Fibroblast of lung (primary cell): Measurements from ENCODE around the gene MSH3. TPM values are rescaled to one million over a fixed set of nuclear protein-coding genes. Genes with fewer than 3 reads are reported as not detected.

Experiments used
- DNase-seq, 2 donors: peaks; one replicate each; pipeline versions ENCODE4 v3.0.0 to v3.0.0-alpha.2; 2010; ENCODE audit warnings: low read depth in 2 of 2
- H2AFZ ChIP-seq: 2 replicates; pipeline ENCODE4 v1.5.1; 2012; ENCODE audit warnings: low read length, control low read depth, inconsistent platforms
- H3K27ac ChIP-seq: 2 replicates; pipeline ENCODE4 v1.5.1; 2011; ENCODE audit warnings: low read length, control low read depth; ENCODE audit not compliant: insufficient read depth
- H3K27me3 ChIP-seq: 2 replicates; pipeline ENCODE4 v1.5.1; 2011; ENCODE audit warnings: mild to moderate bottlenecking, low read length; ENCODE audit not compliant: control insufficient read depth, insufficient read depth
- H3K36me3 ChIP-seq: 2 replicates; pipeline ENCODE4 v1.5.1; 2011; ENCODE audit warnings: low read length; ENCODE audit not compliant: control insufficient read depth, insufficient read depth
- H3K4me1 ChIP-seq: 2 replicates; pipeline ENCODE4 v1.5.1; 2011; ENCODE audit warnings: low read length; ENCODE audit not compliant: control insufficient read depth, insufficient read depth; ENCODE audit errors: extremely low read depth
- H3K4me2 ChIP-seq: 2 replicates; pipeline ENCODE4 v1.5.1; 2011; ENCODE audit warnings: low read length, control low read depth; ENCODE audit not compliant: insufficient read depth; ENCODE audit errors: extremely low read depth
- H3K4me3 ChIP-seq, 4 experiments: fragments of 200-600 bp in 1 of 4; sonication (generic) in 1 of 4; replicated peaks in 1 of 4; 2 replicates each; pipeline ENCODE4 v1.5.1; 2011 to 2016; ENCODE audit warnings: low read length in 4 of 4, low read depth in 3 of 4, mild to moderate bottlenecking in 3 of 4, control low read depth in 2 of 4, inconsistent platforms in 1 of 4, mixed read lengths in 1 of 4; ENCODE audit not compliant: insufficient read depth in 1 of 4; ENCODE audit errors: control extremely low read depth in 1 of 4
- H3K79me2 ChIP-seq: 2 replicates; pipeline ENCODE4 v1.5.1; 2012; ENCODE audit warnings: mild to moderate bottlenecking, low read length, inconsistent platforms; ENCODE audit not compliant: control insufficient read depth, insufficient read depth
- H3K9ac ChIP-seq: 2 replicates; pipeline ENCODE4 v1.5.1; 2011; ENCODE audit warnings: mild to moderate bottlenecking, low read length, control low read depth; ENCODE audit not compliant: insufficient read depth
- H3K9me3 ChIP-seq: 2 replicates; pipeline ENCODE4 v1.5.1; 2012; ENCODE audit warnings: low read depth, low read length; ENCODE audit not compliant: control insufficient read depth, insufficient read depth
- H4K20me1 ChIP-seq: 2 replicates; pipeline ENCODE4 v1.5.1; 2011; ENCODE audit warnings: low read length; ENCODE audit not compliant: control insufficient read depth, insufficient read depth; ENCODE audit errors: extremely low read depth
- EZH2 ChIP-seq: IDR thresholded peaks from 2 replicates; pipeline ENCODE4 v1.5.1; 2012; ENCODE audit warnings: low read length, control low read depth, mild to moderate bottlenecking; ENCODE audit errors: missing control alignments
- polyA plus RNA-seq, 2 donors: library from polyadenylated mRNA; depleted of rRNA in 1 of 2; stranded (reverse) in 1 of 2; unstranded in 1 of 2; fragments of >200 nt; gene quantifications; 2 replicates each; pipeline ENCODE4 v1.2.1, GENCODE V29; 2011 to 2012; ENCODE audit warnings: missing spikeins in 1 of 2
- total RNA-seq: library from RNA; depleted of rRNA; stranded (reverse); fragments of >200 nt; gene quantifications from 2 replicates; pipeline ENCODE4 v1.2.1, GENCODE V29; 2014
- TF ChIP-seq, protein P1 (sequence below), 2 donors: IDR thresholded peaks in 1 of 2; conservative IDR thresholded peaks in 1 of 2; 1 replicate in 1 of 2; 2 replicates in 1 of 2; pipeline ENCODE4 v1.5.1; 2011 to 2012; ENCODE audit warnings: low read length in 2 of 2, control low read depth in 1 of 2, inconsistent platforms in 1 of 2, low read depth in 1 of 2, mild to moderate bottlenecking in 1 of 2

Gene MSH3
- total and polyA plus RNA-seq, 2 donors (not counting 1 experiment from before 2014, with no cell fraction given), result 9.1 to 14.4 TPM

DNA sequence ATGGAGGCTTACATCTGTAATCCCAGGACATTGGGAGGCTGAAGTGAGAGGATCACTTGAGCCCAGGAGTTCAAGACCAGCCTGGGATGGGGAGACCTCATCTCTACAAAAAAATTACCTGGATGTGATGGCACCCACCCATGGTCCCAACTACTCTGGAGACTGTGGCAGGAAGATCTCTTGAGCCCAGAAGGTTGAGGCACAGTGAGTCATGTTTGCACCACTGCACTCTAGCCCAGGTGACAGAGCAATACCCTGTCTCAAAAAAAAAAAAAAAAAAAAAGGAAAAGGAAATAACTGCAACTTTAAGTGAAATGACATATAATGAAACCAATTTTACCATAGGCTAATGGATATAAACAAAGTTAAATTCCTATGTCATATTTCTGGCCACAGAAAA is 152.5 kb downstream of the MSH3 start:
- H3K9me3 ChIP-seq, result no peaks in the 10 kb centered on the region
- no peaks in the 10 kb centered on the region for H3K27me3 ChIP-seq
- no peak for DNase-seq

DNA sequence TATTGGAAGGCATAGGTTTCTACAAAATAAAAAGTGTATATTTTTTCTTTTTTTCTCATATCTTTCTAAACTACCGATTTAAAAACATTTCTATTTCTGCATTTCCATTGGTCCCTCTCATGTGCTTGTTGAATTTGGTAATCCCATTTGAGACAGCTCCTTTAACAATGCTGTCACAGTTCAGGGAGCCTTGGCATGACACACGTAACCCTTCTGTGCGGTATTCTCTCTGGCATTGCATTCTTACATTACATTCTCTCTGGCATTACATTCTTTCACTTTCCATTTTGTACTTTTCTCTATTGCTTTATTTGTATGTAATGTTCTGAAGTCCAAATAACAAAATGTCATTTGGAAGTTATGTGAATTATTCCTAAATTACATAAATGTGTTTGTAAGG is 155.0 kb downstream of the MSH3 start:
- Histone ChIP-seq H4K20me1 (no peaks in the 10 kb centered on the region), H3K9ac (no peak overlapping the region), H3K4me2 (no peak overlapping the region), H3K36me3 (no peaks in the 10 kb centered on the region), H3K9me3 (no peaks in the 10 kb centered on the region), H3K4me3 (no peak overlapping the region), H3K27me3 (no peaks in the 10 kb centered on the region), H3K27ac (no peak overlapping the region), H3K4me1 (no peaks in the 10 kb centered on the region), H3K79me2 (no peaks in the 10 kb centered on the region), H2AFZ (no peak overlapping the region)
- DNase-seq, result no peak
- TF ChIP-seq EZH2, result no peak
- TF ChIP-seq, protein P1, sequence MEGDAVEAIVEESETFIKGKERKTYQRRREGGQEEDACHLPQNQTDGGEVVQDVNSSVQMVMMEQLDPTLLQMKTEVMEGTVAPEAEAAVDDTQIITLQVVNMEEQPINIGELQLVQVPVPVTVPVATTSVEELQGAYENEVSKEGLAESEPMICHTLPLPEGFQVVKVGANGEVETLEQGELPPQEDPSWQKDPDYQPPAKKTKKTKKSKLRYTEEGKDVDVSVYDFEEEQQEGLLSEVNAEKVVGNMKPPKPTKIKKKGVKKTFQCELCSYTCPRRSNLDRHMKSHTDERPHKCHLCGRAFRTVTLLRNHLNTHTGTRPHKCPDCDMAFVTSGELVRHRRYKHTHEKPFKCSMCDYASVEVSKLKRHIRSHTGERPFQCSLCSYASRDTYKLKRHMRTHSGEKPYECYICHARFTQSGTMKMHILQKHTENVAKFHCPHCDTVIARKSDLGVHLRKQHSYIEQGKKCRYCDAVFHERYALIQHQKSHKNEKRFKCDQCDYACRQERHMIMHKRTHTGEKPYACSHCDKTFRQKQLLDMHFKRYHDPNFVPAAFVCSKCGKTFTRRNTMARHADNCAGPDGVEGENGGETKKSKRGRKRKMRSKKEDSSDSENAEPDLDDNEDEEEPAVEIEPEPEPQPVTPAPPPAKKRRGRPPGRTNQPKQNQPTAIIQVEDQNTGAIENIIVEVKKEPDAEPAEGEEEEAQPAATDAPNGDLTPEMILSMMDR (conservative IDR thresholded peaks at IDR 0.05 in 1 of 2, IDR thresholded peaks at IDR 0.05 in 1 of 2; ENCODE audit: low read depth in 1 of 2, low read length in 2 of 2), result no peak

More for the DNA sequence above, 152.5 kb downstream of the MSH3 start:
- no peak overlapping the region for H2AFZ ChIP-seq
- H3K36me3 ChIP-seq, result no peaks in the 10 kb centered on the region
- TF ChIP-seq, protein P1 (conservative IDR thresholded peaks at IDR 0.05 in 1 of 2, IDR thresholded peaks at IDR 0.05 in 1 of 2; ENCODE audit: low read depth in 1 of 2, low read length in 2 of 2), result no peak
- TF ChIP-seq EZH2, result no peak
- no peaks in the 10 kb centered on the region for H3K4me1 ChIP-seq
- H3K9ac ChIP-seq, result no peak overlapping the region
- no peaks in the 10 kb centered on the region for H3K79me2 ChIP-seq
- H3K4me3 ChIP-seq, result no peak overlapping the region
- no peaks in the 10 kb centered on the region for H4K20me1 ChIP-seq
- no peak overlapping the region for H3K27ac ChIP-seq
- H3K4me2 ChIP-seq, result no peak overlapping the region

DNA sequence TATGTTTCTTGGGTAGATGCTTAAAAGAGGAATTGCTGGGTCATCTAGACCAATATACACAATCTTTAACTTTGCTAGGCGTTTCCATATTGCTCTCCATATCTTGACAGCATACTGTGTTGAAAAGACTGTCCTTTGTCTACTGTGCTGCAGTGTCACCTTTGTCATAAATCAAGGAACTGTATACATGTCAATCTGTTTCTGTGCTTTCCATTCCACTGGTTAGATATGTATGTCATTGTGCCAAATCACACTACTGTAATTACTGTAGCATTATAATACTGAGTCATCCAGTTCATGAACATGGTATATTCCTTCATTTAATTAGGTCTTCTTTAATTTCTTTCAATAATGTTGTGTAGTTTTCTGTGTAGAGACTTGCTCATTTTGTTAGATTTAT is 156.0 kb downstream of the MSH3 start:
- Histone ChIP-seq H3K79me2 (no peaks in the 10 kb centered on the region), H3K9ac (no peak overlapping the region), H3K4me3 (no peak overlapping the region), H3K9me3 (no peaks in the 10 kb centered on the region), H3K4me1 (no peaks in the 10 kb centered on the region), H2AFZ (no peak overlapping the region), H4K20me1 (no peaks in the 10 kb centered on the region), H3K36me3 (no peaks in the 10 kb centered on the region), H3K4me2 (no peak overlapping the region), H3K27me3 (no peaks in the 10 kb centered on the region), H3K27ac (no peak overlapping the region)
- DNase-seq, result no peak
- no peak for TF ChIP-seq EZH2
- TF ChIP-seq, protein P1 (conservative IDR thresholded peaks at IDR 0.05 in 1 of 2, IDR thresholded peaks at IDR 0.05 in 1 of 2; ENCODE audit: low read depth in 1 of 2, low read length in 2 of 2), result no peak
